Breast epithelium (tissue), 4 donors: ENCODE results near the gene ATP5PO. TPM values are rescaled to one million over a fixed set of nuclear protein-coding genes. Genes with fewer than 3 reads are reported as not detected.

ENCODE experiments used
- DNase-seq, 2 donors: peaks; one replicate each; pipeline ENCODE4 v3.0.0-alpha.2; 2019; ENCODE audit warnings: low spot score in 2 of 2
- H3K27ac ChIP-seq, 2 donors: fragments of 200-600 bp; sonication (generic) in 1 of 2; one replicate each; pipeline ENCODE4 v1.5.1; 2016 to 2019; ENCODE audit warnings: mild to moderate bottlenecking in 1 of 2
- H3K27me3 ChIP-seq, 2 donors: fragments of 200-600 bp; sonication (generic) in 1 of 2; one replicate each; pipeline versions ENCODE4 v1.5.1 to v1.6.0; 2017 to 2019; ENCODE audit warnings: control low read depth in 1 of 2, mild to moderate bottlenecking in 1 of 2
- H3K36me3 ChIP-seq: fragments of 200-600 bp; one replicate; pipeline ENCODE4 v1.5.1; 2019
- H3K4me1 ChIP-seq, 2 donors: fragments of 200-600 bp; sonication (generic); one replicate each; pipeline ENCODE4 v1.5.1; 2016 to 2019; ENCODE audit warnings: control low read depth in 1 of 2
- H3K4me3 ChIP-seq, 3 donors: fragments of 200-600 bp; sonication (generic); 1 replicate in 2 of 3; 2 replicates in 1 of 3; pipeline ENCODE4 v1.5.1; 2016 to 2019; ENCODE audit warnings: mild to moderate bottlenecking in 3 of 3, moderate library complexity in 2 of 3
- H3K9me3 ChIP-seq, 2 donors: fragments of 200-600 bp; sonication (generic) in 1 of 2; one replicate each; pipeline ENCODE4 v1.5.1; 2016 to 2019; ENCODE audit warnings: control low read depth in 1 of 2
- POLR2A ChIP-seq: fragments of 450-650 bp; IDR thresholded peaks from one replicate; pipeline ENCODE4 v1.6.1; 2016; ENCODE audit warnings: antibody characterized with exemption, mild to moderate bottlenecking, moderate library complexity
- POLR2AphosphoS5 ChIP-seq, 3 donors: sonication (generic); formaldehyde crosslinking; IDR thresholded peaks; one replicate each; pipeline ENCODE4 v1.6.1; 2017; ENCODE audit warnings: antibody characterized with exemption in 3 of 3
- intact Hi-C: fragments of 100-400 bp; cut with DNase I; formaldehyde crosslinking; loops from one replicate; pipeline ENCODE4 v1.15.1; 2023; ENCODE audit warnings: low total_unique reads
- total RNA-seq, 3 donors: library from RNA; depleted of rRNA; stranded (reverse); fragments of >200 nt; gene quantifications; one replicate each; pipeline ENCODE4 v1.1.0, GENCODE V29; 2016
- TF ChIP-seq, protein P1 (sequence below), 3 donors: fragments of 450-650 bp; IDR thresholded peaks; one replicate each; pipeline ENCODE4 v1.5.1; 2016 to 2017; ENCODE audit warnings: antibody characterized with exemption in 3 of 3, mild to moderate bottlenecking in 3 of 3, moderate library complexity in 3 of 3

The ATP5PO gene
- total RNA-seq, 3 donors from 2014 or later = 161 to 234 (median 170) TPM

DNA sequence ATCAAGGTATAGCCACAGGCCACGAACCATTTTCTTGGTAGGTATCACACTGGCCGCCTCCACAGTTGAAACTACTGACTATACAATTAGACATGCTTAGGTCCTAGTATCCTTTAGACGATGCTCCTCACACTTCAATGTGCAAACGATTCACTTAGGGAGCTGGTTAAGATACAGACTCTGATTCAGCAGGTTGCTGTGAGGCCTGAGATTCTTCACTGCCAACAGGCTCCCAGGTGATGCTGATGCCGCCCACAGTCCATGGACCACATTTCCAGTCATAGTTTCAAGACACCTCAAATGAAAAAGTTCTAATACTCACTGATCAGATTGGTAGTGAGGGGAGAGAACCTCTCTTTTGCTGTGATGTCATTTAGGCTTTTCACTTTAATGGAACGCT lies 6.8 kb downstream of the ATP5PO start:
- no peak for TF ChIP-seq POLR2AphosphoS5 (IDR thresholded peaks at IDR 0.05)
- TF ChIP-seq, protein P1, sequence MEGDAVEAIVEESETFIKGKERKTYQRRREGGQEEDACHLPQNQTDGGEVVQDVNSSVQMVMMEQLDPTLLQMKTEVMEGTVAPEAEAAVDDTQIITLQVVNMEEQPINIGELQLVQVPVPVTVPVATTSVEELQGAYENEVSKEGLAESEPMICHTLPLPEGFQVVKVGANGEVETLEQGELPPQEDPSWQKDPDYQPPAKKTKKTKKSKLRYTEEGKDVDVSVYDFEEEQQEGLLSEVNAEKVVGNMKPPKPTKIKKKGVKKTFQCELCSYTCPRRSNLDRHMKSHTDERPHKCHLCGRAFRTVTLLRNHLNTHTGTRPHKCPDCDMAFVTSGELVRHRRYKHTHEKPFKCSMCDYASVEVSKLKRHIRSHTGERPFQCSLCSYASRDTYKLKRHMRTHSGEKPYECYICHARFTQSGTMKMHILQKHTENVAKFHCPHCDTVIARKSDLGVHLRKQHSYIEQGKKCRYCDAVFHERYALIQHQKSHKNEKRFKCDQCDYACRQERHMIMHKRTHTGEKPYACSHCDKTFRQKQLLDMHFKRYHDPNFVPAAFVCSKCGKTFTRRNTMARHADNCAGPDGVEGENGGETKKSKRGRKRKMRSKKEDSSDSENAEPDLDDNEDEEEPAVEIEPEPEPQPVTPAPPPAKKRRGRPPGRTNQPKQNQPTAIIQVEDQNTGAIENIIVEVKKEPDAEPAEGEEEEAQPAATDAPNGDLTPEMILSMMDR (IDR thresholded peaks at IDR 0.05) = no peak
- no peak for TF ChIP-seq POLR2A
- intact Hi-C loops = no loop called here
- no peaks in the 10 kb centered on the region for H3K4me1 ChIP-seq
- H3K36me3 ChIP-seq = peaks cover 10% of the 10 kb centered on the region
- no peak overlapping the region for H3K4me3 ChIP-seq
- no peaks in the 10 kb centered on the region for H3K27me3 ChIP-seq
- H3K9me3 ChIP-seq = no peaks in the 10 kb centered on the region
- DNase-seq = no peak
- H3K27ac ChIP-seq = no peak overlapping the region

DNA sequence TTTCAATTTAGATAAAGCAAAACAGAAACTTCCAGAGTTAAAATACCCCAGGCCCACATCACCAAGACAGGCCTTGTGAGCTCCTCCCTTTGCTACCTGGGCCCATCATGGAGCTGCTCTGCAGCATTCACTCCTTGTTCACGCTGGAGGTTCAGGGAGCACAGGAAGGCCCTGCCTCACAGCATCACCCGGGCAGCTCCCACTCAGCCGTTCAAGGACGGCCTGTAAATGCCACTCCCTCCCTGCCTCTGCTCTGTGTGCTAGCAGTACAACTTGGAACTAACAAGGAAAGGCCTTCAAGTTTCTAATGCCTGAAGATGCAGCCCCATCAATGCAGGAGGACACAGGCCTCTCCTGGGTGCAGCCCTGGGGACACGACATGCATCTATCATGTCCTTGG lies 11.6 kb downstream of the ATP5PO start:
- intact Hi-C loops = no loop called here
- TF ChIP-seq, protein P1 (IDR thresholded peaks at IDR 0.05) = no peak
- TF ChIP-seq POLR2AphosphoS5 (IDR thresholded peaks at IDR 0.05) (no peak), POLR2A (no peak)
- H3K9me3 ChIP-seq = no peaks in the 10 kb centered on the region
- no peaks in the 10 kb centered on the region for H3K4me1 ChIP-seq
- no peak for DNase-seq
- H3K27me3 ChIP-seq = no peaks in the 10 kb centered on the region
- H3K4me3 ChIP-seq = no peak overlapping the region
- no peak overlapping the region for H3K27ac ChIP-seq
- peaks cover 3% of the 10 kb centered on the region for H3K36me3 ChIP-seq

DNA sequence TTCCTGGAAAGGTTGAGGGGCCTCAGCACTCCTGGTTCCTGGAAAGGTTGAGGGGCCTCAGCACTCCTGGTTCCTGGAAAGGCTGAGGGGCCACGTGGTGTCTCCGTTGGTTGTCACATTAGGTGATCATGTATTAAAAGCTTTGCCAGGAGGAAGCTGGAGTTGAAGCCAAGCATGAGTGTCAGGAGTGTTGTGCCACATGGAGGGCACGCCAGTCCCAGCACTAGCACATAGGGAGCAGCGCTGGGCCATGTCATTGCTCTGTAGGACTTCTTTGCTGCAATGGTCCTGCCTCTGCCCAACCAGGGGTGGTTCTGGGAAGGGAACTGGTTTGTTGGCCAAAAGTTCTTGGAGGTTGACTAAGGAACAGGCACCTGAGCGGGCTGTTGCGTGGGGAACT lies 13.3 kb downstream of the ATP5PO start:
- H3K4me1 ChIP-seq = no peaks in the 10 kb centered on the region
- TF ChIP-seq, protein P1 (IDR thresholded peaks at IDR 0.05) = no peak
- TF ChIP-seq POLR2AphosphoS5 (IDR thresholded peaks at IDR 0.05) (no peak), POLR2A (no peak)
- H3K27ac ChIP-seq = peak overlapping the region in 1 of 2 donors; percentile 65
- H3K27me3 ChIP-seq = no peaks in the 10 kb centered on the region
- H3K36me3 ChIP-seq = peaks cover 3% of the 10 kb centered on the region
- H3K9me3 ChIP-seq = no peaks in the 10 kb centered on the region
- H3K4me3 ChIP-seq = no peak overlapping the region
- intact Hi-C loops = no loop called here
- no peak for DNase-seq

DNA sequence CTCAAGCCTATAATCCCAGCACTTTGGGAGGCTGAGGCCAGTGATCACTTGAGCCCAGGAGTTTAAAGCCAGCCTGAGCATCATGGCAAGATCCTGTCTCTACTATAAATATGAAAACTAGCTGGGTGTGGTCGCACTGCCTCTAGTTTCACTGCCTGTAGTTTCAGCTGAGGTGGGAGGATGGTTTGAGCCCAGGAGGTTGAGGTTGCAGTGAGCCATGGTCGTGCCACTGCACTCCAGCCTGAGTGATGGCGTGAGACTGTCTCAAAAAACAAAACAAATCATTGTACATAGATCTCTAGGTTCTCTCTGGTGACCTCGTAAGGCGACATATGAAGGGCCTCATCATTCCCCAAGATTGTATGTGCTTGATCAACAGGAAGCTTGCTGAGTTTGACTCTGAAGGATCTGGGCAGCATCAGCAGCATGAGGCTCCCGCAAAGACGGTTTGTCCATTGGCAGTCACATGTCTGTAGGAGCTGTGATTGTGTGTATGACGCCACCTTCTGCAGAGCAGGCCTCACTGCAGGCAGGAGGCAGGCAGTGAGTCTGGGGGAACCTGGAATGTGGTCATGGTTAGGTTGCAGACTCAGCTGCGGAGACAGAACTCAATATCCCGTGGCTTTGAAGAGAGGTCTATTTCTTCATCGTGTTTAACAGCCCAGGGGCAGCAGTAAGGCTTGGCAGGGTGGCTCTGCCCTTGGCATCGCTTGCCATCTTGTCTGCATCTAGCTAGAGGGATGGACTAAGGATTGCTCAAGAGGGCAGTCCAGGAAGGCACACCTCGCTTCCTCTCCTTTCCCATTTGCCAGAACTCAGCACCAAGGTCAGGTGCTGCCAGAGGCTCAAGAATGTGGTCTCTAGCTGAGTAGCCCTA lies 14.0 kb downstream of the ATP5PO start:
- Histone ChIP-seq H3K4me1 (no peaks in the 10 kb centered on the region), H3K27me3 (no peaks in the 10 kb centered on the region), H3K4me3 (no peak overlapping the region), H3K9me3 (no peaks in the 10 kb centered on the region), H3K36me3 (no peaks in the 10 kb centered on the region), H3K27ac (peak overlapping the region in 1 of 2 donors; percentile 65)
- DNase-seq = peak in 1 of 2 donors; percentile 58
- no peak for TF ChIP-seq POLR2A
- TF ChIP-seq, protein P1 (IDR thresholded peaks at IDR 0.05) = peak; percentile 14 to 41 (median 32)
- TF ChIP-seq POLR2AphosphoS5 (IDR thresholded peaks at IDR 0.05) = peak in 1 of 3 donors; percentile 8
- intact Hi-C loops = no loop called here

DNA sequence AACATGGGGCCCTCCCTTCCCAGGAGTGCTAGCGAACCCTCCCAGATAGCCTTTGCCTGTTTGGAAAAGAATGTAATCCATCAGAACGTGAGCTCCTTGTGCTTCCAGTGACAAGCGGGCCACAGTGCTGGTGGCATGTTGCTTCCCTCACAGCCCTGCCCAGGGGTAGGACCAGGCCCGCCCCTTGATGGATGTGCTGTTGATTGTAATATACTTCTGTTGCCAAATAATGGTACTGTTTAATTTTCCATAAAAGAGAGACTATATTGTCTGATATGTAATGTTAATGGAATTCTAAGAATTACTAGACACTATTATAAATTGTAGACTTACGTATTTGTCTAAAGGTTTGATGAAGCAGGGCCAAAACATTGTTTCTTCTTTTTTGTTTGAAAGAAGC lies 16.4 kb downstream of the ATP5PO start:
- Histone ChIP-seq H3K36me3 (no peaks in the 10 kb centered on the region), H3K4me3 (no peak overlapping the region), H3K4me1 (peaks cover 0 to 4% of the 10 kb centered on the region in 2 donors), H3K27ac (no peak overlapping the region), H3K27me3 (no peaks in the 10 kb centered on the region), H3K9me3 (no peaks in the 10 kb centered on the region)
- intact Hi-C loops = loop anchor here (10.0 kb wide), 1 partner anchor 254 kb away; the partner anchor contains the start of genes CRYZL1 and ITSN1
- no peak for DNase-seq
- TF ChIP-seq POLR2AphosphoS5 (IDR thresholded peaks at IDR 0.05) (no peak), POLR2A (no peak)
- TF ChIP-seq, protein P1 (IDR thresholded peaks at IDR 0.05) = no peak
